IMR-90 (cell line): Measurements from ENCODE around the gene HSBP1L1. TPM values are rescaled to one million over a fixed set of nuclear protein-coding genes. Genes with fewer than 3 reads are reported as not detected.

Experiments used
- ATAC-seq: fragments of 200-7000 bp; cut with Tn5 transposase; 2 replicates; pipeline ENCODE4 v1.9.1; 2020; ENCODE audit warnings: low read depth, mild to moderate bottlenecking, moderate library complexity
- BruUV-seq: library from RNA; stranded (reverse); fragments of 400-500 nt; replicated peaks from 2 replicates; lab custom pipeline; 2021; lab: Mats Ljungman, UMichigan
- CTCF ChIA-PET: fragments of 300-600 bp; formaldehyde crosslinking; extraction: SDS; loops from one replicate; lab custom pipeline; 2021; ENCODE audit warnings: antibody characterized with exemption; lab: Yijun Ruan, JAX
- POLR2A ChIA-PET: fragments of 300-600 bp; sonication (Branson Sonifier 250); formaldehyde crosslinking; loops from one replicate; lab custom pipeline; 2022; ENCODE audit warnings: antibody characterized with exemption; ENCODE audit not compliant: unreplicated experiment; lab: Charles Lee
- DNase-seq: peaks from one replicate; pipeline ENCODE4 v3.0.0; 2013
- H2AFZ ChIP-seq: replicated peaks from 2 replicates; pipeline ENCODE3; 2013; ENCODE audit warnings: low read length, mild to moderate bottlenecking; ENCODE audit not compliant: poor library complexity
- H2AK5ac ChIP-seq: 2 replicates; pipeline ENCODE4 v1.6.1; 2013; ENCODE audit warnings: low read depth, low read length, inconsistent platforms
- H2AK9ac ChIP-seq: replicated peaks from 2 replicates; pipeline ENCODE3; 2013; ENCODE audit warnings: mild to moderate bottlenecking, low read depth, low read length, moderate library complexity; ENCODE audit not compliant: poor library complexity
- H2BK120ac ChIP-seq: 2 replicates; pipeline ENCODE4 v1.6.1; 2013; ENCODE audit warnings: low read depth, low read length, inconsistent platforms
- H2BK15ac ChIP-seq: 3 replicates; pipeline ENCODE4 v1.6.1; 2013; ENCODE audit warnings: low read depth, low read length, inconsistent platforms
- H2BK20ac ChIP-seq: 2 replicates; pipeline ENCODE4 v1.6.1; 2013; ENCODE audit warnings: low read depth, mild to moderate bottlenecking, inconsistent platforms, low read length, moderate library complexity
- H2BK5ac ChIP-seq: 2 replicates; pipeline ENCODE4 v1.6.1; 2013; ENCODE audit warnings: mild to moderate bottlenecking, low read depth, low read length, inconsistent platforms; ENCODE audit not compliant: poor library complexity, severe bottlenecking
- H3K14ac ChIP-seq: replicated peaks from 2 replicates; pipeline ENCODE4 v1.6.1; 2013; ENCODE audit warnings: low read depth, low read length, inconsistent platforms
- H3K18ac ChIP-seq: 2 replicates; pipeline ENCODE4 v1.6.1; 2013; ENCODE audit warnings: low read depth, low read length, control low read depth
- H3K23ac ChIP-seq: 2 replicates; pipeline ENCODE4 v1.6.1; 2013; ENCODE audit warnings: low read depth, low read length, inconsistent platforms
- H3K27ac ChIP-seq: 2 replicates; pipeline ENCODE4 v1.5.1; 2013; ENCODE audit warnings: mild to moderate bottlenecking, control low read depth, low read length; ENCODE audit not compliant: insufficient read depth
- H3K27me3 ChIP-seq: 2 replicates; pipeline ENCODE4 v1.6.1; 2013; ENCODE audit warnings: low read length; ENCODE audit not compliant: control insufficient read depth, insufficient read depth
- H3K36me3 ChIP-seq: 2 replicates; pipeline ENCODE4 v1.6.1; 2013; ENCODE audit warnings: low read length, mixed read lengths; ENCODE audit not compliant: control insufficient read depth, insufficient read depth
- H3K4ac ChIP-seq: 2 replicates; pipeline ENCODE4 v1.6.1; 2013; ENCODE audit warnings: low read depth, low read length, inconsistent platforms
- H3K4me1 ChIP-seq: 2 replicates; pipeline ENCODE4 v1.6.1; 2013; ENCODE audit warnings: low read length, mixed read lengths; ENCODE audit not compliant: control insufficient read depth, insufficient read depth
- H3K4me2 ChIP-seq: 2 replicates; pipeline ENCODE4 v1.6.1; 2013; ENCODE audit warnings: low read depth, mild to moderate bottlenecking, control low read depth, low read length, moderate library complexity
- H3K4me3 ChIP-seq: 2 replicates; pipeline ENCODE4 v1.5.1; 2013; ENCODE audit warnings: low read depth, mild to moderate bottlenecking, control low read depth, low read length, moderate library complexity; ENCODE audit not compliant: insufficient read depth
- H3K56ac ChIP-seq: 2 replicates; pipeline ENCODE4 v1.6.1; 2013; ENCODE audit warnings: low read length, inconsistent platforms; ENCODE audit not compliant: insufficient read depth; ENCODE audit errors: extremely low read depth
- H3K79me1 ChIP-seq, 2 experiments: 2 replicates each; pipeline ENCODE4 v1.6.1; 2013; ENCODE audit warnings: low read length in 2 of 2, inconsistent platforms in 1 of 2, low read depth in 1 of 2
- H3K9ac ChIP-seq: 2 replicates; pipeline ENCODE4 v1.6.1; 2013; ENCODE audit warnings: low read depth, low read length, control low read depth
- H3K9me1 ChIP-seq: 2 replicates; pipeline ENCODE4 v1.6.1; 2013; ENCODE audit warnings: low read length, inconsistent platforms; ENCODE audit not compliant: insufficient read depth
- H3K9me3 ChIP-seq: 2 replicates; pipeline ENCODE4 v1.6.1; 2013; ENCODE audit warnings: low read length; ENCODE audit not compliant: control insufficient read depth, insufficient read depth
- H4K20me1 ChIP-seq: 2 replicates; pipeline ENCODE4 v1.6.1; 2013; ENCODE audit warnings: low read length, inconsistent platforms; ENCODE audit not compliant: insufficient read depth
- H4K5ac ChIP-seq: 2 replicates; pipeline ENCODE4 v1.6.1; 2013; ENCODE audit warnings: mild to moderate bottlenecking, low read depth, low read length, control low read depth
- H4K8ac ChIP-seq, 2 experiments: 2 replicates each; pipeline ENCODE4 v1.6.1; 2013; ENCODE audit warnings: low read depth in 2 of 2, low read length in 2 of 2, control low read depth in 1 of 2, inconsistent platforms in 1 of 2
- H4K91ac ChIP-seq: 2 replicates; pipeline ENCODE4 v1.6.1; 2013; ENCODE audit warnings: low read depth, low read length, inconsistent platforms; ENCODE audit not compliant: insufficient read depth
- BHLHE40 ChIP-seq: fragments of 150-350 bp; IDR thresholded peaks from 2 replicates; pipeline ENCODE4 v1.6.1; 2016; ENCODE audit warnings: mild to moderate bottlenecking, low read depth, low read length
- CEBPB ChIP-seq: IDR thresholded peaks from 2 replicates; pipeline ENCODE4 v1.6.1; 2012; ENCODE audit warnings: low read depth, low read length, improper control_type of control experiment
- CHD1 ChIP-seq: IDR thresholded peaks from 2 replicates; pipeline ENCODE4 v1.6.1; 2012; ENCODE audit warnings: low read depth, low read length, improper control_type of control experiment
- CTCF ChIP-seq: conservative IDR thresholded peaks from 2 replicates; pipeline ENCODE4 v1.5.1; 2012; ENCODE audit warnings: mild to moderate bottlenecking, low read depth, low read length, improper control_type of control experiment
- ELK1 ChIP-seq: fragments of 150-350 bp; IDR thresholded peaks from 2 replicates; pipeline ENCODE4 v1.6.1; 2016; ENCODE audit warnings: low read depth, mild to moderate bottlenecking, low read length, moderate library complexity, borderline replicate concordance
- FOS ChIP-seq: fragments of 150-350 bp; IDR thresholded peaks from 2 replicates; pipeline ENCODE4 v1.6.1; 2016; ENCODE audit warnings: low read depth, low read length
- MAFK ChIP-seq: IDR thresholded peaks from 2 replicates; pipeline ENCODE4 v1.6.1; 2012; ENCODE audit warnings: low read depth, low read length, improper control_type of control experiment
- MAZ ChIP-seq: IDR thresholded peaks from 2 replicates; pipeline ENCODE4 v1.6.1; 2012; ENCODE audit warnings: low read depth, mild to moderate bottlenecking, low read length, improper control_type of control experiment, moderate library complexity, borderline replicate concordance
- MXI1 ChIP-seq: IDR thresholded peaks from 2 replicates; pipeline ENCODE4 v1.6.1; 2012; ENCODE audit warnings: low read depth, mild to moderate bottlenecking, low read length, moderate library complexity, borderline replicate concordance
- NFE2L2 ChIP-seq: fragments of 150-350 bp; IDR thresholded peaks from 2 replicates; pipeline ENCODE4 v1.6.1; 2016; ENCODE audit warnings: low read depth, mild to moderate bottlenecking, low read length
- POLR2A ChIP-seq: IDR thresholded peaks from 2 replicates; pipeline ENCODE4 v1.6.1; 2012; ENCODE audit warnings: mild to moderate bottlenecking, low read depth, low read length
- RAD21 ChIP-seq: IDR thresholded peaks from 2 replicates; pipeline ENCODE4 v1.6.1; 2012; ENCODE audit warnings: low read length, improper control_type of control experiment
- RCOR1 ChIP-seq: IDR thresholded peaks from 2 replicates; pipeline ENCODE4 v1.6.1; 2012; ENCODE audit warnings: mild to moderate bottlenecking, low read length, improper control_type of control experiment; ENCODE audit not compliant: insufficient replicate concordance
- RFX5 ChIP-seq: IDR thresholded peaks from 2 replicates; pipeline ENCODE4 v1.8.0; 2012; ENCODE audit warnings: low read depth, mild to moderate bottlenecking, low read length, moderate library complexity
- SMC3 ChIP-seq: fragments of 150-350 bp; IDR thresholded peaks from 2 replicates; pipeline ENCODE4 v1.6.1; 2016; ENCODE audit warnings: low read depth, mild to moderate bottlenecking, antibody characterized with exemption, low read length, moderate library complexity
- USF2 ChIP-seq: fragments of 150-350 bp; IDR thresholded peaks from 2 replicates; pipeline ENCODE4 v1.6.1; 2017; ENCODE audit warnings: mild to moderate bottlenecking, antibody characterized with exemption, low read length, low read depth
- WGBS, 2 experiments: methylation state at CpG; one replicate each; pipeline versions ENCODE4 v1.1.5 to v1.1.7; 2013; ENCODE audit warnings: missing lambda C conversion rate in 2 of 2; ENCODE audit not compliant: insufficient read length in 1 of 2; ENCODE audit errors: extremely low coverage in 2 of 2; 5-methylcytosine and 5-hydroxymethylcytosine counted together
- dilution Hi-C: fragments of 300-500 bp; cut with HindIII; formaldehyde crosslinking; loops from one replicate; pipeline ENCODE4 v1.14.3; 2018; ENCODE audit warnings: low sequenced_read_pairs; ENCODE audit not compliant: unreplicated experiment
- in situ Hi-C: fragments of 300-500 bp; cut with MboI; formaldehyde crosslinking; loops from 3 replicates; pipeline ENCODE4 v1.14.3; 2019; ENCODE audit warnings: low sequenced_read_pairs, inconsistent platforms, mixed read lengths
- intact Hi-C: fragments of 100-400 bp; cut with micrococcal nuclease; formaldehyde crosslinking; loops from 2 replicates; pipeline ENCODE4 v1.10.0; 2022
- polyA plus RNA-seq, 3 experiments: library from polyadenylated mRNA; depleted of rRNA; stranded (reverse); fragments of >200 nt; gene quantifications; 2 replicates each; pipeline ENCODE4 v1.2.3, GENCODE V29; 2012; ENCODE audit warnings: low replicate concordance in 1 of 3
- total RNA-seq: library from RNA; depleted of rRNA; stranded (reverse); fragments of >200 nt; gene quantifications from 2 replicates; pipeline ENCODE4 v1.2.3, GENCODE V29; 2012

HSBP1L1 gene
- total and polyA plus RNA-seq, 2 of the 4 experiments (the other 2 are of a cell fraction), result 8.6 to 18.0 TPM

- Histone ChIP-seq H3K18ac (no peak overlapping the region), H3K23ac (no peak overlapping the region), H3K27me3 (no peaks in the 10 kb centered on the region), H2AK9ac (no peak overlapping the region), H2BK15ac (no peak overlapping the region), H3K4me1 (peaks cover 14% of the 10 kb centered on the region), H4K5ac (no peak overlapping the region), H3K36me3 (peaks cover 14% of the 10 kb centered on the region), H2AFZ (no peak overlapping the region), H3K9me1 (peaks cover 17% of the 10 kb centered on the region), H3K4me3 (no peak overlapping the region), H3K4me2 (no peak overlapping the region; the same call in 1 of the 2 replicates), H2AK5ac (no peak overlapping the region), H3K9me3 (no peaks in the 10 kb centered on the region), H3K27ac (no peak overlapping the region), H2BK20ac (no peak overlapping the region), H3K4ac (no peak overlapping the region), H3K79me1 (peaks cover 18 to 67% of the 10 kb centered on the region in 2 experiments), H3K14ac (no peak overlapping the region), H2BK5ac (no peak overlapping the region), H4K20me1 (peaks cover 78% of the 10 kb centered on the region), H3K9ac (no peak overlapping the region), H2BK120ac (no peak overlapping the region), H4K8ac (no peak overlapping the region), H3K56ac (no peak overlapping the region), H4K91ac (no peak overlapping the region)
- TF ChIP-seq MXI1, result no peak
- TF ChIP-seq POLR2A, result no peak
- no peak for TF ChIP-seq SMC3
- TF ChIP-seq RCOR1, result no peak
- TF ChIP-seq ELK1, result no peak
- TF ChIP-seq CHD1, result no peak
- no peak for TF ChIP-seq RAD21
- TF ChIP-seq RFX5, result no peak
- no peak for TF ChIP-seq FOS
- TF ChIP-seq NFE2L2, result no peak
- TF ChIP-seq CTCF, result no peak
- no peak for TF ChIP-seq USF2
- no peak for TF ChIP-seq CEBPB
- no peak for TF ChIP-seq MAZ
- TF ChIP-seq BHLHE40, result no peak
- TF ChIP-seq MAFK, result no peak
- ChIA-PET POLR2A (no interaction called here), CTCF (interaction anchor here (0.6 kb wide), 2 partner anchors 20 to 263 kb away, joined by 5 to 6 read pairs; no protein-coding TSS in a partner anchor)
- dilution Hi-C loops, result no loop called here
- in situ Hi-C loops, result no loop called here
- 88% methylated on average over 8 of the region's 12 CpGs; no CpG with 5 or more reads in 1 of the 2 experiments for WGBS, 2 experiments
- intact Hi-C loops, result loop anchor here (5.0 kb wide), 1 partner anchor 147 kb away; no protein-coding TSS in a partner anchor
- BruUV-seq, result no TSS peak
- DNase-seq, result no peak
- no peak for ATAC-seq
Observed at GRCh38 chr18:79985172-79985571, 20.7 kb downstream of the HSBP1L1 start.
